ENCODE data around the gene FBLN5. TPM values are rescaled to one million over a fixed set of nuclear protein-coding genes. Genes with fewer than 3 reads are reported as not detected.

The FBLN5 gene
- polyA plus RNA-seq, 1 of the 3 experiments (the other 2 are of a cell fraction), result 39.8 TPM

DNA sequence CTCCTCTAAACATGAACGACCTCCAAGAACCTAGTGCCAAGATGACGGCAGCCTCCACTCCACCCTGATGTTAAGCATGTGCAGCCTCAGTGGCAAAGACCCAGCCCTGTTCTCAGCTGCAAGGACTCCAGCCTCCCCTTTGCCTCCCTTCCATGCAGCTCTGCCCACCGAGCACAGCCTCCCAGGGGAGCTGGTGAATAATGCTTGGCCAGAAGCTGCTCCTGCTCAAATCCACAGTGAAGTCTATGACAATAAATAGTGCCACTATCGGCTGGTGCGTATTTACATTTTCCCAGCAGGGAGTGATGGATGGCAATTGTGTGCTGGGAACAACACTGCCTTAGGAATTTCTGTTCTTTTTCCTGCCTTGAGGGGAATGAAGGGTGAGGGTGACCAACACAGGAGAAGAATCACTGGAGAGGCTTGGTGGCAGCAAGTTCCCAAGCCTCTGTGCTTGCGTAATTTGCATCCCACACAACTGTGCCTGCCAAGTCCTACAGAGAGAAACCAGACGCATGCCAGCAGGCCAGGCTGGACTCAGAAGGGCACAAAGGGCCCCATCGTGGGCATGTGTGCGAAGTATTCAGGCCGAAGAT lies 50.3 kb downstream of the FBLN5 start:
- ChIA-PET POLR2A (no interaction called here), CTCF (no interaction called here)
- H2AFZ ChIP-seq (ENCODE audit: low read depth), result no peak overlapping the region
- TF ChIP-seq RCOR1 (IDR thresholded peaks at IDR 0.05; ENCODE audit: low read length) (no peak), NFIC (IDR thresholded peaks at IDR 0.05; ENCODE audit: borderline replicate concordance) (no peak), ELF1 (IDR thresholded peaks at IDR 0.05) (no peak), SIN3A (IDR thresholded peaks at IDR 0.05; ENCODE audit: borderline replicate concordance, low read depth, low read length) (no peak), TCF12 (IDR thresholded peaks at IDR 0.05) (peak; percentile 45; the same call in 1 of the 2 replicates), GABPA (IDR thresholded peaks at IDR 0.05; ENCODE audit: low read depth) (no peak)
- TF ChIP-seq, protein P1, sequence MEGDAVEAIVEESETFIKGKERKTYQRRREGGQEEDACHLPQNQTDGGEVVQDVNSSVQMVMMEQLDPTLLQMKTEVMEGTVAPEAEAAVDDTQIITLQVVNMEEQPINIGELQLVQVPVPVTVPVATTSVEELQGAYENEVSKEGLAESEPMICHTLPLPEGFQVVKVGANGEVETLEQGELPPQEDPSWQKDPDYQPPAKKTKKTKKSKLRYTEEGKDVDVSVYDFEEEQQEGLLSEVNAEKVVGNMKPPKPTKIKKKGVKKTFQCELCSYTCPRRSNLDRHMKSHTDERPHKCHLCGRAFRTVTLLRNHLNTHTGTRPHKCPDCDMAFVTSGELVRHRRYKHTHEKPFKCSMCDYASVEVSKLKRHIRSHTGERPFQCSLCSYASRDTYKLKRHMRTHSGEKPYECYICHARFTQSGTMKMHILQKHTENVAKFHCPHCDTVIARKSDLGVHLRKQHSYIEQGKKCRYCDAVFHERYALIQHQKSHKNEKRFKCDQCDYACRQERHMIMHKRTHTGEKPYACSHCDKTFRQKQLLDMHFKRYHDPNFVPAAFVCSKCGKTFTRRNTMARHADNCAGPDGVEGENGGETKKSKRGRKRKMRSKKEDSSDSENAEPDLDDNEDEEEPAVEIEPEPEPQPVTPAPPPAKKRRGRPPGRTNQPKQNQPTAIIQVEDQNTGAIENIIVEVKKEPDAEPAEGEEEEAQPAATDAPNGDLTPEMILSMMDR (IDR thresholded peaks at IDR 0.05), result no peak
- TF ChIP-seq, protein P2, sequence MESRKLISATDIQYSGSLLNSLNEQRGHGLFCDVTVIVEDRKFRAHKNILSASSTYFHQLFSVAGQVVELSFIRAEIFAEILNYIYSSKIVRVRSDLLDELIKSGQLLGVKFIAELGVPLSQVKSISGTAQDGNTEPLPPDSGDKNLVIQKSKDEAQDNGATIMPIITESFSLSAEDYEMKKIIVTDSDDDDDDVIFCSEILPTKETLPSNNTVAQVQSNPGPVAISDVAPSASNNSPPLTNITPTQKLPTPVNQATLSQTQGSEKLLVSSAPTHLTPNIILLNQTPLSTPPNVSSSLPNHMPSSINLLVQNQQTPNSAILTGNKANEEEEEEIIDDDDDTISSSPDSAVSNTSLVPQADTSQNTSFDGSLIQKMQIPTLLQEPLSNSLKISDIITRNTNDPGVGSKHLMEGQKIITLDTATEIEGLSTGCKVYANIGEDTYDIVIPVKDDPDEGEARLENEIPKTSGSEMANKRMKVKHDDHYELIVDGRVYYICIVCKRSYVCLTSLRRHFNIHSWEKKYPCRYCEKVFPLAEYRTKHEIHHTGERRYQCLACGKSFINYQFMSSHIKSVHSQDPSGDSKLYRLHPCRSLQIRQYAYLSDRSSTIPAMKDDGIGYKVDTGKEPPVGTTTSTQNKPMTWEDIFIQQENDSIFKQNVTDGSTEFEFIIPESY (IDR thresholded peaks at IDR 0.05; ENCODE audit: borderline replicate concordance, low read depth), result no peak
- no peak overlapping the region for H3K4me3 ChIP-seq (ENCODE audit: low read depth in 2 of 2, low read length in 1 of 2)
- no peaks in the 10 kb centered on the region for H3K9me3 ChIP-seq
- H4K20me1 ChIP-seq (ENCODE audit: insufficient read depth), result 0 out of 2 replicates have a peak, but pooled peaks cover 4% of the 10 kb centered on the region
- no peaks in the 10 kb centered on the region for H3K27me3 ChIP-seq (ENCODE audit: insufficient read depth)
- H3K27ac ChIP-seq (ENCODE audit: low read depth in 2 of 2, low read length in 1 of 2), result peak overlapping the region in 1 of 2 experiments; percentile 15; a peak in 1 of 4 replicates
- H3F3A ChIP-seq (replicated peaks; ENCODE audit: insufficient read depth), result no peaks in the 10 kb centered on the region
- DNase-seq, result no peak
- H3K9ac ChIP-seq, result no peak overlapping the region
- peaks cover 8 to 10% of the 10 kb centered on the region in 2 experiments for H3K36me3 ChIP-seq (replicated peaks in 1 of 2; ENCODE audit: control insufficient read depth in 1 of 2, insufficient read depth in 2 of 2, low read length in 1 of 2)
- no peak overlapping the region; the same call in 1 of the 2 replicates for H3K4me2 ChIP-seq
- no peaks in the 10 kb centered on the region for H3K9me2 ChIP-seq
- 44% methylated on average over 9 of the region's 10 CpGs for WGBS (ENCODE audit: low lambda C conversion rate)
- H3K79me2 ChIP-seq (ENCODE audit: insufficient read depth), result peaks cover 8% of the 10 kb centered on the region; the same call in 1 of the 2 replicates
- no peaks in the 10 kb centered on the region for H3K4me1 ChIP-seq (ENCODE audit: control insufficient read depth in 1 of 2, insufficient read depth in 2 of 2, low read depth in 1 of 2, low read length in 1 of 2)

DNA sequence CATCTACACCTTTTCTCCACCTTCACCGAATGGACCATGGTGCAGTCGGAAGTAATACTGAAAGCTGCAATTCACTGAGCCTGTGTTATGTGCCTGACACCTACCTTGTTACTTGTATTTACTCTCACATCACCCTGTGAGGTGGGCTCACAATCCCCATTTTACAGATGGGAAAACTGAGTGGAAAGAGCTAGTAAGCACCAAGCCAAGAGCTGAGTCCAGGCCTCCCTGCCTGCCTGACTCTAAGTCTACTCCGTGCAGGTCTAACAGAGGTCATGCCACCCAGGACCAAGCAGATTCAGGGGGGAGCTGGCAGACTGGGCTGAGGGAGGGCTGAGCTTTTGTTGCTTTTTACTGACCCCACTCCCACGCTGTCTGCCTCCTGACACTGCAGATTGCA lies 51.1 kb downstream of the FBLN5 start:
- DNase-seq, result no peak
- H3K9me2 ChIP-seq, result no peaks in the 10 kb centered on the region
- H3K4me3 ChIP-seq (ENCODE audit: low read depth in 2 of 2, low read length in 1 of 2), result no peak overlapping the region
- no peak overlapping the region for H2AFZ ChIP-seq (ENCODE audit: low read depth)
- no peaks in the 10 kb centered on the region for H3K4me1 ChIP-seq (ENCODE audit: control insufficient read depth in 1 of 2, insufficient read depth in 2 of 2, low read depth in 1 of 2, low read length in 1 of 2)
- no peaks in the 10 kb centered on the region for H3K9me3 ChIP-seq
- CTCF ChIA-PET, result no interaction called here
- H3K79me2 ChIP-seq (ENCODE audit: insufficient read depth), result peaks cover 8% of the 10 kb centered on the region; the same call in 1 of the 2 replicates
- H3K9ac ChIP-seq, result no peak overlapping the region
- WGBS (ENCODE audit: low lambda C conversion rate), result 74% methylated on average over 2 of the region's 4 CpGs
- POLR2A ChIA-PET, result interaction anchor here (0.6 kb wide), 1 partner anchor 225 kb away, joined by 3 read pairs; the partner anchor contains the start of genes CPSF2 and NDUFB1
- no peak overlapping the region for H3K4me2 ChIP-seq
- no peak overlapping the region for H3K27ac ChIP-seq (ENCODE audit: low read depth in 2 of 2, low read length in 1 of 2)
- H3K36me3 ChIP-seq (replicated peaks in 1 of 2; ENCODE audit: control insufficient read depth in 1 of 2, insufficient read depth in 2 of 2, low read length in 1 of 2), result peaks cover 8 to 13% of the 10 kb centered on the region in 2 experiments
- no peak for TF ChIP-seq RAD21 (IDR thresholded peaks at IDR 0.05; ENCODE audit: low read length)
- TF ChIP-seq FOSL2 (IDR thresholded peaks at IDR 0.05; ENCODE audit: borderline replicate concordance, low read depth), result no peak
- TF ChIP-seq ELF1 (IDR thresholded peaks at IDR 0.05), result no peak
- H3F3A ChIP-seq (replicated peaks; ENCODE audit: insufficient read depth), result no peaks in the 10 kb centered on the region
- no peaks in the 10 kb centered on the region for H3K27me3 ChIP-seq (ENCODE audit: insufficient read depth)
- 0 out of 2 replicates have a peak, but pooled peaks cover 4% of the 10 kb centered on the region for H4K20me1 ChIP-seq (ENCODE audit: insufficient read depth)
